Panc1 (cell line): Measurements from ENCODE around the gene FCMR.

Experiments used
- CTCF ChIP-seq: fragments of 450-650 bp; IDR thresholded peaks from 2 replicates; pipeline ENCODE4 v1.5.1; 2017; ENCODE audit warnings: mild to moderate bottlenecking
- POLR2AphosphoS5 ChIP-seq: IDR thresholded peaks from 2 replicates; pipeline ENCODE4 v1.6.1; 2012; ENCODE audit warnings: mild to moderate bottlenecking, low read depth, low read length, moderate library complexity
- SIN3A ChIP-seq: IDR thresholded peaks from 2 replicates; pipeline ENCODE4 v1.6.1; 2012; ENCODE audit warnings: low read depth, mild to moderate bottlenecking, low read length, moderate library complexity, borderline replicate concordance; ENCODE audit not compliant: insufficient read depth

- TF ChIP-seq CTCF (no peak), POLR2AphosphoS5 (no peak), SIN3A (no peak)
Measured at GRCh38 chr1:206949208-206949607, 27.5 kb upstream of the FCMR start.
